Mucosa of descending colon (tissue), 3 donors: ENCODE data around the gene FADS2. TPM values are rescaled to one million over a fixed set of nuclear protein-coding genes. Genes with fewer than 3 reads are reported as not detected.

ENCODE experiments used
- ATAC-seq: fragments of 200-7000 bp; cut with Tn5 transposase; one replicate; pipeline ENCODE4 v1.9.1; 2020; ENCODE audit warnings: mild to moderate bottlenecking, moderate library complexity
- DNase-seq, 3 donors: peaks; one replicate each; pipeline ENCODE4 v3.0.0-alpha.2; 2020
- H3K36me3 ChIP-seq: fragments of 200-600 bp; one replicate; pipeline ENCODE4 v1.8.0; 2021; ENCODE audit warnings: low read depth, mild to moderate bottlenecking
- H3K4me1 ChIP-seq: fragments of 200-600 bp; one replicate; pipeline ENCODE4 v1.8.0; 2021; ENCODE audit warnings: low read depth, mild to moderate bottlenecking
- H3K4me3 ChIP-seq: fragments of 200-600 bp; one replicate; pipeline ENCODE4 v1.8.0; 2021; ENCODE audit warnings: mild to moderate bottlenecking
- H3K9me3 ChIP-seq: fragments of 200-600 bp; one replicate; pipeline ENCODE4 v1.8.0; 2021; ENCODE audit warnings: mild to moderate bottlenecking
- CTCF ChIP-seq: fragments of 200-600 bp; IDR thresholded peaks from one replicate; pipeline ENCODE4 v1.8.0; 2022; ENCODE audit warnings: antibody characterized with exemption, mild to moderate bottlenecking
- intact Hi-C, 2 donors: fragments of 100-400 bp; cut with DNase I in 1 of 2; cut with micrococcal nuclease in 1 of 2; formaldehyde crosslinking; loops; one replicate each; pipeline versions ENCODE4 v1.11.0 to v1.11.1; 2022; cut with DNase I, micrococcal nuclease
- total RNA-seq, 3 donors: library from RNA; stranded (reverse); fragmentation: NEBNext Ultra II Directional in 2 of 3; extraction: Animal tissue kit (Norgen Biotek cat#: 25700) in 2 of 3; gene quantifications; one replicate each; pipeline versions ENCODE4 v1.2.1 to v1.2.4, GENCODE V29; 2021 to 2023
- donor health status: DM: no; HTN: no; CAD: no; lungs with moderate emphysema.
- donor health status: DM: no; HTN: no; CAD: no.
- donor health status: DM: no; HTN: yes; CAD: no.

FADS2 gene
- total RNA-seq, 3 donors from 2014 or later: 2.5 to 29.3 (median 8.6) TPM

- no peaks in the 10 kb centered on the region for H3K9me3 ChIP-seq
- TF ChIP-seq CTCF: no peak
- intact Hi-C loops: no loop called here
- H3K36me3 ChIP-seq: no peaks in the 10 kb centered on the region
- DNase-seq (no peak), ATAC-seq (no peak)
- H3K4me1 ChIP-seq: no peaks in the 10 kb centered on the region
- no peak overlapping the region for H3K4me3 ChIP-seq
Measured at GRCh38 chr11:61855939-61856680, 28.0 kb downstream of the FADS2 start.

- no peaks in the 10 kb centered on the region for H3K9me3 ChIP-seq
- H3K36me3 ChIP-seq: no peaks in the 10 kb centered on the region
- DNase-seq (peak in 2 of 3 donors; percentile 78 to 82), ATAC-seq (peak; percentile 74)
- no peak for TF ChIP-seq CTCF
- intact Hi-C loops: no loop called here
- no peaks in the 10 kb centered on the region for H3K4me1 ChIP-seq
- H3K4me3 ChIP-seq: no peak overlapping the region
Measured at GRCh38 chr11:61860054-61860903, 32.2 kb downstream of the FADS2 start.

DNA sequence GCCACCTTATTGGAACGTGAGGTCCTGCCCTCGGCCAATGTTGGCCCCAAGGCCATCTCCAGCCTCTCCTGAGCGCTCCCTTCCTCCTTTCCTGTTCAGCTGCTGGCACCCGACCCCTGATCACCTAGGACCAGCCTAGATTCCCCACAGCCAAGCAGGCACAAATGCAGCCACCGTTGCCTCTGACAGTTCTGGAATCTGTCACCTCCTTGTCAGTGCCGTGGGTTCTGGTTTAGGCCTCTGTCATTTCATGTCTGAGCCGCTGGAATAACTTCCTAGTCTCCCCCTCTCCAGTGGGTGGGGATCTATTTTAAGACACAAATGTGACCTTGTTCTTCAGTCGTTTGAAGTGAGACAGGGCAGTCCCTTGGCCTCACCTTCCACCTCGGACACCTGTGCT is 33.5 kb downstream of the FADS2 start:
- no peak for TF ChIP-seq CTCF

GRCh38 chr11:61862714-61863547 is 34.8 kb downstream of the FADS2 start:
- no peak for DNase-seq
- Histone ChIP-seq H3K36me3 (no peaks in the 10 kb centered on the region), H3K4me1 (no peaks in the 10 kb centered on the region), H3K9me3 (no peaks in the 10 kb centered on the region), H3K4me3 (no peak overlapping the region)
- no peak for TF ChIP-seq CTCF
- no peak for ATAC-seq
- intact Hi-C loops: no loop called here

More for the DNA sequence above, 33.5 kb downstream of the FADS2 start:
- no peaks in the 10 kb centered on the region for H3K36me3 ChIP-seq
- intact Hi-C loops: no loop called here
- DNase-seq (no peak), ATAC-seq (no peak)
- no peaks in the 10 kb centered on the region for H3K9me3 ChIP-seq
- no peaks in the 10 kb centered on the region for H3K4me1 ChIP-seq
- no peak overlapping the region for H3K4me3 ChIP-seq

DNA sequence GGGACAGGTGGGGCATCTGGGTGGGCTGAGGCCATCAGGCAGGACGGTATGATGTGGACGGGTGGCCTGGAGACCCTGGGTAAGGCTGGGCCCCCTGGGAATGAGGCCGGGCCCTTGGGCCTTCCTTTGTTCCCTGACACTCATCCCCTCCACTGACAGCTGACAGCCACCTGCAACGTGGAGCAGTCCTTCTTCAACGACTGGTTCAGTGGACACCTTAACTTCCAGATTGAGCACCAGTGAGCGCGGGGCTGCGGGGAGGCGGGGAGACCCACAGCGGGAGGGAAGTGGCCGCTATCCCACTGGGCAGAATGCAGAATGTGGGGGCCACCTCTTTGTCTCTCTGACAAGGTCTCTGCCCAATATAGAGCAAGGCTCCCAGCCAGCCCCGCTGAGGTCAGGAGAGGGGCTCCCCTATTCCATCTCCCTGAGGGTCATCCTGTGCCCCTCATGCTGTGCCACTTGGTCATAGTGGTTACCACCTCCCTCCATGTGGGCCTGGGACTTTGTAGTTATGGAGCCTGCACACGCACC is 35.5 kb downstream of the FADS2 start:
- Histone ChIP-seq H3K4me3 (no peak overlapping the region), H3K36me3 (no peaks in the 10 kb centered on the region), H3K9me3 (no peaks in the 10 kb centered on the region), H3K4me1 (no peaks in the 10 kb centered on the region)
- TF ChIP-seq CTCF: no peak
- ATAC-seq (no peak), DNase-seq (no peak)
- intact Hi-C loops: no loop called here
